Measurements from ENCODE around the gene NCOR2. TPM values are rescaled to one million over a fixed set of nuclear protein-coding genes. Genes with fewer than 3 reads are reported as not detected.

Gene NCOR2
- total RNA-seq, 1 donor from 2014 or later = 71.2 TPM

GRCh38 chr12:124525927-124526692 lies 41.3 kb downstream of the NCOR2 start:
- DNase-seq = no peak

DNA sequence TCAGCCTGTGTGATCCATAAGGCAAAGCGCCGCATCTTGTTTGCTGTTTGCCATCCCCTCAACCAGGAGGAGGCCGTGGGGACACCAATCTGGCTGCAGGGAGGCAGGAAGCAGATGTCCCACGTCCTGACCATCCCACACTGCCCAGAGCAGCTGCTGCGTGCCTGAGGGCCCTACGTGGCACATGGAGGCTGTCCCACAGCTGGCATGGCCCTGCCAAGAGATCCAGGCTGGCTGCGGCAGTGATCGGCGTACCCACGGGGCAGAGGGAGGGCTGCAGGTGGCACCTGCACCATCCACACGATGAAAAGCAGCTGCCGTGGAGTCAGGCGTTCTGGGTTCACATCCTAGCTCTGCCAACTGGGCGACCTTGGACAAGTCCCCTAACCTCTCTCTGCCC lies 42.0 kb downstream of the NCOR2 start:
- DNase-seq = no peak

DNA sequence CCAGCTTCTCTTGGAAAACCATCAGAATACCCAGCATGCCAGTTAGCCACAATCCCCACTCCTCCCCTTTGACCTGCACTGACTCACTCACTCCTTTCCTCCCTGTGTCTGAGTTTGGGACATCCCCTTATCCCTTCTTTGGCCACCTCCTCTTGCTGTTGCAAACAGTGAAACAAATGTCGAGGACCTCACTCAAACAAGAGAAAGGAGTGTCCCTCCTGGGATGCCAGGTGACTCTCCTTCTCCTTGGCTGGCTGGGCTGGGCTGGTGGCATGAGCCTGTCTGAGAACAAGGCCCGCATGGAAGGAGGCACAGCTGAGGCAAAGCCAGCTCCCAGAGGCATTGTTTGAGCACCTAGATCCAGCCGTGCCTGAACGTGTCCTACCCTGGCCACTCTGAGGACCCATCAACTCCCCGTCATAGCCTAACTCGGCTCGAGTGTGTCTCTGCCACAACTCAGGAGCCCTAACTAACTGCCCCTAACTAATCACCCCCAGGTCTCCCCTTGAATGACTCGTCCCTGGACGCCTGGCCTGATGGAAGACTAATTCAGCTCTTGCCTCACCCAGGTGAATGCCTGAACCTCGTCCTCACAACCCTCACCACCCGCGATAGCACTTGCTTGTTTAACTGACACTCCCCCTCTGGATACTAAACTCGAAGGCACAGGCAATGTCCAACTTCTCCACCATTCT lies 43.0 kb downstream of the NCOR2 start:
- no peak for DNase-seq

GRCh38 chr12:124523071-124523470 lies 44.3 kb downstream of the NCOR2 start:
- no peak for DNase-seq

- peak; percentile 12 for DNase-seq
These were observed 46.5 kb downstream of the NCOR2 start for GRCh38 chr12:124520907-124521306.

DNA sequence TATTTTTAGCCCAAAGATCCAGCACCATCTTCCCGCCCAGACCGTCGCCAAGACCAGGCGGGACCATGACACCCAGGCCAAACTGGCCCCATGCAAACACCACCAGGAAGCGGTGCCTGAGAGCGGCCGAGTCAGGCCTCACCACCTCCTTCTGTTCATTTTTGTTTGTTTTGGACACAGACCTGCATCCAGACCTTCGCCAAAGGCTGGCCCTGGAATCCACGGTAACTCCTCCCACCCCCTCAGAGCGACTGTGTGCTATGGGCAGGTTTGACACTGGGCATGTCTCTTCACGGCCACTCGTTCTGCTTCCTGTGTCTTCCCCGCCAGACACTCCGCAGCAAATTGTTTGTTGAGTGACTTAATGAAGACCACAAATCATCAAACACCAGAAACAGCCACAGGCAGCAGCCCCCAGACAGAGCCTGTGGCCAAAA lies 47.1 kb downstream of the NCOR2 start:
- DNase-seq = no peak

DNA sequence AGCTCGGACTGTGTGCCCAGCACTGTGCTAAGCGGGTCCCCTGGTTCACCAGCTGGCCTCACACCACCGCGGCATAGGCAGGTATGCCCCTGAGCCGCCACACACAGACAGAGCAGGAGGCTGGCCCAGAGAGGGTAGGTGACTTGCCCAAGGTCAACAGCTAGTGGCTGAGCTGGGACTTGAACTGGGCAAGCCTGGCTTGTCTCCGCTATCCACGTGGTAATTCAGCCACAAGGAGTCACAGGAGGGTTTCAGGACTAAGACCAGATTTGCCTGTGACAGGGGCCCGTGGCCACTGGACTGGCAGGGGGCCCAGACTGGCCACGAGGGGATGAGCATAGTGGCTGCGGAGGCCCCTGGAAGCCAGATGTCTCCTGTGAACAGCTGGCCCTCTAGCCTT lies 47.7 kb downstream of the NCOR2 start:
- DNase-seq = no peak

- DNase-seq = peak; percentile 99
These were observed 49.1 kb downstream of the NCOR2 start for GRCh38 chr12:124518051-124518932.
